SH-SY5Y (cell line): ENCODE results near the gene MBD6.

Experiments used
- GATA2 ChIP-seq: IDR thresholded peaks from 2 replicates; pipeline ENCODE4 v1.6.1; 2011; ENCODE audit warnings: mild to moderate bottlenecking, low read depth, low read length
- GATA3 ChIP-seq: IDR thresholded peaks from 2 replicates; pipeline ENCODE4 v1.6.1; 2011; ENCODE audit warnings: low read depth, mild to moderate bottlenecking, low read length, moderate library complexity

- TF ChIP-seq GATA2 (no peak), GATA3 (no peak)
These were observed 47.2 kb downstream of the MBD6 start for GRCh38 chr12:57569858-57570257.
